EH (cell line): Measurements from ENCODE around the gene TPRG1.

ENCODE experiments used
- DNase-seq: peaks from one replicate; pipeline ENCODE4 v3.0.0-alpha.2; 2015; ENCODE audit warnings: low read depth

Gene TPRG1

GRCh38 chr3:189166321-189166720 lies 5.5 kb upstream of the TPRG1 start:
- no peak for DNase-seq

GRCh38 chr3:189167027-189167766 lies 4.6 kb upstream of the TPRG1 start:
- no peak for DNase-seq

GRCh38 chr3:189168711-189169110 lies 3.1 kb upstream of the TPRG1 start:
- DNase-seq, result no peak

DNA sequence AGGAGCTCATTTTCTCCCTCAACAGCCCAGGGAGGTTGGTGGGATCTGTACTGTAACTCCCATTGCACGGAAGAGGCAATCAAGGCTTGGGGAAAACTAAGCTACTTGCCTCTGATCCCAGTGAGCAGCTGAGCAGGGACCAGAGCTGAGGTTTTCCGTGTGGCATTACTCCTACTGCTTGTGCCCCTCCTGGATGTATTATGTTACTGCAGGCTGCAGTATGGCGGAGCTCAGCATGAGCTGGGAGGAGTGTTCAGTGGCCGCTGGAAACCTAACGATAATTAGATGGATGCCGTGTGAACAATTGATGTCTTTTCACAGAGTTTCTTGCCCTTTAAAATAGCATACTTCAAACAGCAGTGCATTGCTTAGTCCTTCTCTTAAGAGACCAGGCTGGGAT lies 2.0 kb upstream of the TPRG1 start:
- peak; percentile 1 for DNase-seq

DNA sequence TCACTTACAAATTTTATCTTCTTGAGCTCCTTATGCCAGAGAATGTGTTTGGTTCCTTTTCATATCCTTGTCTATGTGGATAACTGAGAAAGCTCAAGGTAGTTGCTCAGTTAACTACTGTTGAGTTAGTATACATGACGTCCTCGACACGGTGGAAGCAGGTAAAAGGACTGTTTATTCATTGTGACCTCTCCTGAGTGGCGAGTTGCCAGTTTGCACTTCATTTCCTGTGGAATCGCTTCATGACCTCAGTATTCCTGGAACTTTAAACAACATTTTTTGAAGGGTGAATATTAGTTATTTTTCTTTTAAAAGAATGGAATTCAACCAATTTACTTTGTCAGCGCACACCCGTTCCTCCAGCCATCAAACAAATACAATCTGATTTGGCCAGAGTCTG lies 1.2 kb upstream of the TPRG1 start:
- DNase-seq, result peak; percentile 3

GRCh38 chr3:189172668-189173419 lies 1.1 kb downstream of the TPRG1 start:
- DNase-seq, result peak; percentile 1

DNA sequence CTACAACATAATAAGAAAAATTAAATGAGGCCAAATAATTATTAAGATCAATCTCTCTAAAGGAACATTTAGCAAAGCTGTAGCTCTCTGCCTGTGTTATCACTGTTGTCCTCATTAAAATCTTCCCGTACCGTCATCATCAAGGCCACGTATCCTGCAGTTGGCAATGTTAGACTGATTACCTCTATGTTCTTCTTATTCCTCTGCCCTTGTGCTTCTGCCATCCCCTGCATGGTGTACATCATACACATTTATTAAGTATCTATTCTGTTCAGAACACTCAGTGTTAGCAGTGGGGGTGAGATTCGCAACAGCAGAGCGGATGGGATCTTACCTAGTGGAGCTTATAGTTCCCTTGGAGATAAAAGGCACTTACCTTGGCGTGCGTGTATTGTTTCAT lies 12.8 kb downstream of the TPRG1 start:
- no peak for DNase-seq

DNA sequence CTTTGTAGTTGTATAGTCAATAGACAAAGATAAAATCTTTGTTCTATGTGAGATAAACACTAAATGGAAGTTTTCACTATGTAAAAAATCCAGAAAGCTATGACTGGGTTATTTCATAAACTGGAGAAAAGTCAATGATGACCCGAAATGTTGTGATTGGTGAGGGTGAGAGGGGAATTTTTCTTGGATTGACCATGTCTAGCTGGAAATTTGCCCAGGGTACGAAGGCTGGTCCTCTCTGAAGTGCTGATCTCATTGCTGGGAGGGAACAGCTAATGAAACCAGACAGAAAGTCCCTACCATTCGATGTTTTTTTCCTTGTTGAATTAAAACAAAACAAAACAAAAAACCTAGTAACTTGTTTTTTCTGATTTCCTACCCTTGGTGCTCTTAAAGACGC lies 14.3 kb downstream of the TPRG1 start:
- DNase-seq, result peak; percentile 1

DNA sequence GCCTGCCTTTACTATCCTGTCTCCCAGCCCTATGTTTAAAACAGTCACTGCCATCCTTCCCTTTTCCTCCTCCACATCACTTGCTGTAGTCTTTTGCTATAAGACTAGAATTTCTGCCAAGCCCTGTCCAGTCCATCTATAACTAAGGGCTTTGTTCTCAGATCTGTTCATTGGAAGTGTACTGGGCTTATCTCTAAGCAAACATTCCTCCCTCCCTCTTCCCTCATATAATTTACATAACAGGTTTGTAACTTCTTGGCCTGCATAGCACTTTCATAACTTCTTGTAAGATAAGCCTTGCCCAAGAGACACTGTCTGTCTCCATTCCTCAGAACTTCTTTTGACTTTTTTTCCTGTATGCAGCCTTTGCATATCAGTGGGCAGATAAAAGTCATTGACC lies 16.7 kb downstream of the TPRG1 start:
- no peak for DNase-seq

- DNase-seq, result no peak
Observed at GRCh38 chr3:189192725-189193124, 21.0 kb downstream of the TPRG1 start.

DNA sequence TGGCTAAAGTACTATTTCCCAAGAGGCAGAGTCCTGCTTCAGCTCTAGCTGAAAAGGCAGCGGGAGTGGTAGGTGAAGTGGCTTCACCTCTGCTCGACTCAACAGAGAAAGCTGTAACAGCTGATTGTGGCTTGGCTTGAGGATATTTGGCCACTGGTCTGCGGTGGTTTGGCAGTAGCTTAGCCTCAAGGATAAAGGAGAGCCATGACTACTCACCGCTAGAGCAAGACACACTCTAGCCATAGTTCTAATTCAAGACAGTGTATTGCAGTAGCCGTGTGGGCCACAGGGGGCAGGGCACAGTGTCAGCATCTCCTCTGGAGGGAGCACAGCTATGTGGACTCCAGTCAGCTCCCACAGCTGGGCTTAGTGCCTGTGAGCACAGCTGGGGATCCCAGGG lies 23.5 kb downstream of the TPRG1 start:
- peak; percentile 3 for DNase-seq

GRCh38 chr3:189202106-189202505 lies 30.3 kb downstream of the TPRG1 start:
- no peak for DNase-seq

GRCh38 chr3:189202583-189202982 lies 30.8 kb downstream of the TPRG1 start:
- no peak for DNase-seq

- peak; percentile 13 for DNase-seq
Observed at GRCh38 chr3:189204167-189204866, 32.5 kb downstream of the TPRG1 start.

DNA sequence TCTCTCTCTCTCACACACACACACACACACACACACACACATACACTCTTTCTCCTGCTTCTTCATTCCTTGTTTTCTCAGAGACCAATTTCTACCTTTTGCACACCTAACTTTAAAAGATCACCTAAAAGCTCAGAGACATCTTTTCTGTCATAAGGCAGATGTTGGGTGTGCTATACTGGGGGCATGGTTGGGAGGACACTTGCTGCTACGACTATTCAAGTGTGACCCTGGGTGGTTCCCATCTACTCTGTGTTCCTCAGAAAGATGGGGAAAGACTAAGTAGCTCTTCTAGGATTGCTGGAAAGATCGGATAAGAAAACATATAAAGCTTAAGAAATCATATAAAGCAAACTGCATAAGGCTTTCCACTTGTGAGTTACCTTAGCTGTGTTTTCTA lies 33.2 kb downstream of the TPRG1 start:
- DNase-seq, result no peak

- no peak for DNase-seq
Observed at GRCh38 chr3:189210251-189210770, 38.5 kb downstream of the TPRG1 start.

DNA sequence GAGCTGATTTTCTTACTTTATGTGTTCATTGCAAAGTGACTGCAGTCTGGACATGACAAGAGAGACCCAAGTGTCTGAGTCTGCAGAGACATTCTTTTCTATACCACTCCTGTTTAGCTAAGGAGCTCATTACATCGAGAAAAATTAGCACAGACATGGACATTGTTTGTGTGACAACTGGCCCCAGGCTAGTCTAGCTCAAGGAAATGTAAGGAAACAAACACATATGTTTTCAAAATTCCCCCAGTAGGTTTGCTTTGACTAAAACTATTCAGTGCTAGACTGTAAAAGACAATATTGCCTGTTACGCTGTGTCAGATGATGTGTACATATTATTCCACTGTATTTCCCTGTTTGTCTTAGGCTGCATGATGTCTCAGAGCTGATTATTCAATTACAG lies 40.9 kb downstream of the TPRG1 start:
- DNase-seq, result no peak

DNA sequence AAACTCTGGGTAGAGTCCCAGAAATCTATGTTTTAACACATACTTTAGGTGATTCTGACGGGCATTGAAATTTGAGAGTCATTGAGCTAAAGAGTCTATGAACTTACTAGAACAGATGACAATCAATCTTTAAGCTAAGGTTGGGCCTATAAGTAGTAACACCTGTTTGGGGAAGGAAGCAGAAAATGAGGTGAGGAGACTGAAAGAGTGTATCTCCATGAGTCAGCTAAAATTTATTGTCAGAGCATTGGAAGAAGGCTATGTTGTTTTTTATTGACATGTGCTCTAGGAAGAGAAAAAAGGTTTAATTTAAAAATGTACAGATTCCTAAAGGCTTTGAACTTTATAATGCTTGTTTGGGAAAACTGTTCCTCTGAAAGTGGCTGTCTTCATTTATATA lies 42.9 kb downstream of the TPRG1 start:
- DNase-seq, result no peak

- DNase-seq, result no peak
Observed at GRCh38 chr3:189222927-189223636, 51.3 kb downstream of the TPRG1 start.

DNA sequence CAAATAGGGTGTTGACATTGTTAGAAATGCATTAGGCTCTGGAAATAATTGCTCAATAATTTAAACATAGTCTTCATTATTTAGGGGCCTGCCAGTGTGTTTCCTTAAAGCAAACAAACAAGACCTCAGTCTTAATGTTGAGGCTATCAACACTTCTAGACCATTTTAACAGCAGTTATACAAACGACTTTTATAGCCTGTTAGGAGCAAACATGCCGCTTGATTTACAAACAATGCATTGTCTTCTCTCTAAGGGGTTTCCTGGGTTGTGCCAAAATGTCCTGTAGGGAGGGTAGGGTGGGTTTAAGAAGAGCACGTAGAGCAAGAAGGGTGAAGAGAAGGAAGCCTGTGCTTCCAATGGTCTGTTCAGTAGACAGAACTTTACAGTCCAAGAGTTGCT lies 53.7 kb downstream of the TPRG1 start:
- DNase-seq, result no peak

DNA sequence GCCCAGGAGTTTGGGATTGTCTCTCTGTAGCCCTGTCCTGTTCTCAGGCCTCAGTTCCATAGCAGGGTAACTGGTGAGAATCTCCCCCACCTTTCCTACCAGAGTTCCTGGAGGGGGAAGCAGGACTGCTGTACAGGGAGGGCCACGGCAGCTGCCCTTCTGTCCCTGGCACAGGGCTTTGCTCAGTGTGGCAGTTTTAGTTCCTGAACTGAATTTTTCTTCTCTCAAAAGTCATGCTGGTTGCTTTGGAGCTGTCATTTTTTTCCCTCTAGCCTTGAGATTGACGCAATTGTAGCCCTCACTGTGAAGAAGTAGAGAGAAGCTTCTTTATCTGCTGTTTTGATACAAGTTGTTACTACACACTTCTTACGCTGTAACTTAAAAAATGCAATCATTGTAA lies 55.5 kb downstream of the TPRG1 start:
- DNase-seq, result no peak

GRCh38 chr3:189229196-189229828 lies 57.5 kb downstream of the TPRG1 start:
- DNase-seq, result no peak
